Lung (tissue), 12 donors: ENCODE data around the gene CCDC149. TPM values are rescaled to one million over a fixed set of nuclear protein-coding genes. Genes with fewer than 3 reads are reported as not detected.
A peak's percentile ranks its signal among the peaks of the same experiment; 100 is the strongest.

Source experiments
- ATAC-seq: fragments of 200-7000 bp; cut with Tn5 transposase; one replicate; pipeline ENCODE4 v1.9.1; 2020; ENCODE audit warnings: moderate number of reproducible peaks; ENCODE audit not compliant: insufficient read depth, low FRiP score
- DNase-seq, 3 donors: peaks; one replicate each; pipeline ENCODE4 v3.0.0-alpha.2; 2013 to 2017
- H3K27ac ChIP-seq, 2 donors: one replicate each; pipeline ENCODE4 v1.5.1; 2013; ENCODE audit warnings: mild to moderate bottlenecking in 2 of 2, moderate library complexity in 2 of 2, control low read depth in 1 of 2, inconsistent platforms in 1 of 2, low read depth in 1 of 2, low read length in 1 of 2
- H3K27me3 ChIP-seq, 3 donors: one replicate each; pipeline ENCODE4 v1.5.1; 2013; ENCODE audit warnings: low read length in 2 of 3; ENCODE audit not compliant: control insufficient read depth in 3 of 3, insufficient read depth in 3 of 3
- H3K36me3 ChIP-seq, 4 donors: one replicate each; pipeline ENCODE4 v1.5.1; 2013; ENCODE audit warnings: low read length in 4 of 4, mild to moderate bottlenecking in 1 of 4, moderate library complexity in 1 of 4; ENCODE audit not compliant: control insufficient read depth in 4 of 4, insufficient read depth in 4 of 4
- H3K4me1 ChIP-seq, 5 donors: one replicate each; pipeline ENCODE4 v1.5.1; 2013; ENCODE audit warnings: low read length in 5 of 5, mild to moderate bottlenecking in 2 of 5, moderate library complexity in 1 of 5; ENCODE audit not compliant: control insufficient read depth in 5 of 5, insufficient read depth in 5 of 5
- H3K4me3 ChIP-seq: one replicate; pipeline ENCODE4 v1.5.1; 2013; ENCODE audit warnings: mild to moderate bottlenecking, control low read depth, moderate library complexity
- H3K9ac ChIP-seq, 2 donors: one replicate each; pipeline ENCODE4 v1.5.1; 2013; ENCODE audit warnings: low read length in 2 of 2, control low read depth in 1 of 2; ENCODE audit not compliant: insufficient read depth in 1 of 2
- H3K9me3 ChIP-seq, 4 donors: one replicate each; pipeline ENCODE4 v1.5.1; 2013; ENCODE audit warnings: low read length in 3 of 4, mild to moderate bottlenecking in 1 of 4, moderate library complexity in 1 of 4; ENCODE audit not compliant: control insufficient read depth in 4 of 4, insufficient read depth in 3 of 4
- CTCF ChIP-seq: IDR thresholded peaks from 2 replicates; pipeline ENCODE4 v1.5.1; 2012; ENCODE audit warnings: mild to moderate bottlenecking; ENCODE audit errors: control extremely low read depth, extremely low read depth
- WGBS, 2 donors: extraction: QIAGEN DNeasy Blood & Tissue Kit; methylation state at CpG; one replicate each; pipeline ENCODE4 v1.1.7; 2013; 5-methylcytosine and 5-hydroxymethylcytosine counted together
- polyA plus RNA-seq, 2 donors: library from polyadenylated mRNA; stranded (reverse); fragments of 200-250 nt; gene quantifications; one replicate each; pipeline ENCODE4 v1.2.1, GENCODE V29; 2013
- total RNA-seq, 2 donors: library from RNA; depleted of rRNA in 1 of 2; stranded (reverse); fragments of >200 nt in 1 of 2; gene quantifications; one replicate each; pipeline ENCODE4 v1.2.1, GENCODE V29; 2014 to 2021
- donor health status: control.
- donor health status: control.
- donor health status: Bipolar disorder and iron deficiency.
- donor health status: healthy.
- donor health status: DM: yes; HTN: yes; CAD: no.

Gene CCDC149
- total and polyA plus RNA-seq, 4 donors: 8.6 to 21.4 (median 17.1) TPM

- Histone ChIP-seq H3K27ac (no peak overlapping the region), H3K9ac (no peak overlapping the region), H3K36me3 (no peaks in the 10 kb centered on the region), H3K9me3 (no peaks in the 10 kb centered on the region), H3K4me3 (no peak overlapping the region), H3K27me3 (no peaks in the 10 kb centered on the region), H3K4me1 (peaks cover 0 to 32% (median 6%) of the 10 kb centered on the region in 5 donors)
- no peak for TF ChIP-seq CTCF
- WGBS, 2 donors: 75 to 77% methylated on average over 3 of the region's 3 CpGs
- ATAC-seq: no peak
- DNase-seq: no peak
Observed at GRCh38 chr4:24775750-24776149, 137.1 kb downstream of the CCDC149 start.

- H3K27me3 ChIP-seq: no peaks in the 10 kb centered on the region
- TF ChIP-seq CTCF: no peak
- no peak overlapping the region for H3K4me3 ChIP-seq
- H3K36me3 ChIP-seq: no peaks in the 10 kb centered on the region
- H3K4me1 ChIP-seq: peaks cover 0 to 28% (median 4%) of the 10 kb centered on the region in 5 donors
- no peak overlapping the region for H3K9ac ChIP-seq
- H3K9me3 ChIP-seq: no peaks in the 10 kb centered on the region
- H3K27ac ChIP-seq: no peak overlapping the region
- ATAC-seq: peak; percentile 9
- WGBS, 2 donors: 59 to 83% methylated on average over 2 of the region's 2 CpGs
- no peak for DNase-seq
Observed at GRCh38 chr4:24775032-24775605, 137.7 kb downstream of the CCDC149 start.

- peak; percentile 57 for ATAC-seq
- WGBS, 2 donors: 27 to 38% methylated on average over 2 of the region's 2 CpGs
- no peaks in the 10 kb centered on the region for H3K36me3 ChIP-seq
Observed at GRCh38 chr4:24774452-24774851, 138.4 kb downstream of the CCDC149 start.

More at GRCh38 chr4:24774452-24774851, 138.4 kb downstream of the CCDC149 start:
- no peak for DNase-seq
- H3K27me3 ChIP-seq: no peaks in the 10 kb centered on the region
- H3K4me3 ChIP-seq: no peak overlapping the region
- no peak overlapping the region for H3K27ac ChIP-seq
- H3K9ac ChIP-seq: no peak overlapping the region
- H3K4me1 ChIP-seq: peaks cover 0 to 22% (median 2%) of the 10 kb centered on the region in 5 donors
- no peaks in the 10 kb centered on the region for H3K9me3 ChIP-seq
- no peak for TF ChIP-seq CTCF
